ENCODE data around the gene TMEM170B. TPM values are rescaled to one million over a fixed set of nuclear protein-coding genes. Genes with fewer than 3 reads are reported as not detected.

TMEM170B gene
- polyA plus RNA-seq (ENCODE audit: insufficient read length in 4 of 4), result 10 to 100 TPM in 2 of 4 donors, 1 to 10 TPM in 2; 9.2 to 10.5 (median 9.8) TPM

GRCh38 chr6:11537229-11538051 lies at the start of gene TMEM170B:
Gene TMEM170B (plus strand): TSS chr6:11537749. CDS start chr6:11538278, 529 bp downstream.
- peak; percentile 76 to 89 (median 86) for DNase-seq (ENCODE audit: low read depth in 4 of 4, low spot score in 3 of 4)

DNA sequence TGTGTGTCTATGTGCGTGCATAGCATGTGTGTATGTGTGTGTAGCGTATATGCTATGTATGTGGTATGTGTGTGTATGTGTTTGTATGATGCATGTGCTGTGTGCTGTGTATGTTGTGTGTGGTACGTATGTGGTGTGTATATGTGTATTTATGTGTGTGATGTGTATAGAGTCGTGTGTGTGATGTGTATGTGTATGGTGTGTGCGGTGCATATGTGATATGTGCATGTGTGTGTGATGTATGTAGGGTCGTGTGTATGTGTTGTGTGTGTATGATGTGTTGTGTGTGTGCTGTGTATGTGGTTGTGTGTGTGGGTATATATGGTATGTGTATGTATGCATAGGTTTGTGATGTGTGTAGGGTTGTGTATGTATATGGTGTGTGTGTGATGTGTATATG lies 46.6 kb upstream of the TMEM170B start:
- DNase-seq (ENCODE audit: low read depth in 4 of 4, low spot score in 3 of 4), result no peak

DNA sequence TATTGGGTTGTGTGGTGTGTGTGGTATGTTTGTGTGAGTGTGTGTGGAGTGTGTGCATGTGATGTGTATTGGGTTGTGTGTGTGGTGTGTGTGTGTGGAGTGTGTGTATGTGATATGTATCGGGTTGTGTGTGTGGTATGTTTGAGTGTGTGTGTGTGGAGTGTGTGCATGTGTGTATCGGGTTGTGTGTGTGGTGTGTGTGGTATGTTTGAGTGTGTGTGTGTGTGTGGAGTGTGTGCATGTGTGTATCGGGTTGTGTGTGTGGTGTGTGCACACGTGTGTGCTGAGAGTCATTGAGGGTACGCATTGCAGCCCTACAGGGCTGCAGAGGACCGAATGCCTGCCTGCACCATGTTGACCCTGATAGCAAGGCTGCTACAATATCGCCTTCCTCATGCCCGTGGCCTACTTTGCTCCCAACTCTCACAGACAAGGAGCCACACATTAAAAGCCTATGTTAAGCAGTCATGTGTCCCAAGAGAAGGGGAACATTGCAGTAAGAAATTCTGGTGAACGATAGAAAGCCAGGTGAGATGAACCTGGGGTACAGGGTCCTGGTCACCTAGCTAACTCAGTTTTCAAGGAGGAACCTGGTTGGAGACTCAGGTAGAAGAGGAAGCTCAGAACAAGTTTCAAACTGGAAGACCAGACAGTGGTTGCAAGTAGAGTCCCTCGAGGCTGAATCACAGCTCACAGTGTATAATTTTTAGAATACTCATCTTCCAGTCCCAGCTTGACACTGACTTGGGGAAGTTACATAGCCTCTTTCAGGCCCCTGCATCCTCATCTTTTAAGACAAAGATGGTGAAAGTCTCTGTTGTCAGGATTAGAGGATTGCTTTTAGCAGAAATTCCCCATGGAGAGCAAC lies 45.7 kb upstream of the TMEM170B start:
- no peak for DNase-seq (ENCODE audit: low read depth in 4 of 4, low spot score in 3 of 4)

- DNase-seq (ENCODE audit: low read depth in 4 of 4, low spot score in 3 of 4), result no peak
Measured at GRCh38 chr6:11492464-11493290, 44.9 kb upstream of the TMEM170B start.

DNA sequence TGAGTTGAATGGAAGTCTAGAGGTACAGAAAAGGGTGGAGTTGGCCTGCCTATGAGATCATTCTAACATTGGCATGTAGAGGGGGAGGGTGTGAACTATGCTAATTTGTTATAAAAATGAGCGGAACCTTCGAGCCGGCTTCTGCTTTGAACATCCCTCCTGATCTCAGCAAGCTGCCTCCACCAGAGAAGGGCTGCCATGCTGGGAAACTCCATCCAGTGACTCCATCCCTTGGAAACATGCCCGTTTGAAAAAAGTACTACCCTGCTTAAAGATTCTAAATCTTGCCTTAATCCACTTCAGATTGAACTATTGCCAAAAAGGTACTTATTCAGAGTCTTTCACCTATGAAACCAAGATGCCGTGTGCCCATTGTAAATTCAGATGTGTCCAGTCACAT lies 43.6 kb upstream of the TMEM170B start:
- no peak for DNase-seq (ENCODE audit: low read depth in 4 of 4, low spot score in 3 of 4)

DNA sequence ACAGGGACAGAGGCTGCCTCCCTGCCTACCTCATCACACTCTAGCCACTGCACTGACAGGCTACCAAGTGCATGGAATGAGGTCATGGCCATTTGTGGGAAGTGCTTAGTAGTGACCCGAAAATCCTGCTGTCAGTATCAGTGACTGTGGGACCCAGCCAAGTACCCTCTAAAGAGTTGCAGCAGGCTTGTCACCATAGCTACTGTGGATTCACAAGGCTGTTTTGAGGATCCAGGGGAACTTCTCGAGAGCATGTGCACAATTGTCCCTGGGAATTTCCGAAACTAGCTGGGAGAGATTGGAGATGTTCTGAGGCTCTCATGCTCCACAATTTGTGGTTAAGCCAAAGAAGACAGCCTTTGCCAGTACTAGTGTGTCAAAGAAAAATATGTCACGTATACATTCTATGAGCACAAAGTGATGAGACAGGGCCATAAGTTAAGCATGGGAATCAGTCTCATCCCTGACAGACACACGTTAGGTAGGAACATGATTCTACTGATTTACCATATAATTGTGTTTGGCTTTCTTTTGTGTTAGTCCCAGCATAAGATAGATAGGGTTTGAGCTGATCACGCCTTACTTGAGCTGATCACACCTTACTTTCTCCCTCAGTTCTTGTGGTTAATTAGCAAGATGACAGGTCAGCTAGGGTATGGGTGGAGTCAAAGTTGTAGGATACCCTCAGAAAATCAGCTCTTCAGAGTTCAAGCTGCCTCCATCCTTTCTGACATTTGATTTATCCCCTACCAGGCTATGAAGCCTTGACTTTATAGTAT lies 42.6 kb upstream of the TMEM170B start:
- no peak for DNase-seq (ENCODE audit: low read depth in 4 of 4, low spot score in 3 of 4)

- no peak for DNase-seq (ENCODE audit: low read depth in 4 of 4, low spot score in 3 of 4)
Measured at GRCh38 chr6:11495565-11496145, 41.9 kb upstream of the TMEM170B start.

- peak; percentile 75 to 79 (median 76) for DNase-seq (ENCODE audit: low read depth in 4 of 4, low spot score in 3 of 4)
Measured at GRCh38 chr6:11496152-11497060, 41.1 kb upstream of the TMEM170B start.

DNA sequence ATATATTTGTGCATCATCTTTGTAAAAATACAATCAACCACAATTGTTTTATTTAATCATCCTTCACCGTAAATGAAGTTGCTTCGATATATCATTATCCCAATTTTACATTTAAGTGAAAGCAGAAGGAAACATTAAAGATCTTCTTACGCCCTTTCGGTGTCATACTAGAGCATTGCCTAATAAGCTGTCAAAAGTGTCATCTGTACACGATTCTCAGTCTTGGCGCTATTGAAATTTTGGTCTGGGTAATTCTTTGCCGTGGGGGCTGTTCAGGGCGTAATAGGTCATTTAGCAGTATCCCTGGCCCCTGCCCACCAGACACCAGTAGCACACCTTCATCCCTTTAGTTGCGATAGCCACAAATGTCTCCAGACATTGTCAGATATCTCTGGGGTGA lies 40.4 kb upstream of the TMEM170B start:
- DNase-seq (ENCODE audit: low read depth in 4 of 4, low spot score in 3 of 4), result no peak

DNA sequence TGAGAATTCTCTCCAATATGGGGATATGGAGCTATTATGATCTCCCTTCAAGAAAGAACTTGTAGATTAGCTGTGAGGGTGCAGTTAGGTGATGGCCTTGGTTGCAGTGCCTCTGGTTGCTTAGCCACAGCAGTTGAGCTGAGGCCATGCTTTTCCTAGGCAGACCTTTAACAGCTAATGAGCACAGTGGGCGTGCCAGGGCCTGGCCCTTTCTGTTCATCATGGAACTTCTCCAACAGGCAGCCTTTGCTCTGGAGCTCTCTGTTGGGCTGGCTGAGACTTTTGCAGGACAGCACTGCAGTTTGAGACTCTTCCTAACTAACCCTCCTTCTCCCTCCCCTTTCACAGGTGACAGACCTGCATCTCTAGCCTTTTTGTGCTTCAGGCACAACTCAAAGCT lies 39.7 kb upstream of the TMEM170B start:
- no peak for DNase-seq (ENCODE audit: low read depth in 4 of 4, low spot score in 3 of 4)

DNA sequence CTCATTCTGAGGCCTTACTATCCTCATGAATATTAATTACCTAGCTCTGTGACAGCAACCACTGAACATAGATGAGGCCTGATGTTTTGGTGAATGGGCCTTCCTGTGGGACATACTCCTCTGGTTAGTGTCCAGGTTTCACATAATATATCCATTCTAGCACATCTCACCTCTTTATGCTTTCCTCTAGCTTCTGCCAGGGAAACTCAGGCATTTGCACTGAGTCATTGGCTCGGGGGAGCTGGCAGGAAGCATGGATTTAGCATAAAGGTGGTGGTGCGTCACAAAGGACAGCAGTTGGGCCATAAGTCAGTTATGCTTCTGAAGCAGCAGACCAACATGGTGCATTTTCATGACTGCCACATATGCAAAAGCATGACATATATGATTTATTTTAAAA lies 37.5 kb upstream of the TMEM170B start:
- DNase-seq (ENCODE audit: low read depth in 4 of 4, low spot score in 3 of 4), result no peak

DNA sequence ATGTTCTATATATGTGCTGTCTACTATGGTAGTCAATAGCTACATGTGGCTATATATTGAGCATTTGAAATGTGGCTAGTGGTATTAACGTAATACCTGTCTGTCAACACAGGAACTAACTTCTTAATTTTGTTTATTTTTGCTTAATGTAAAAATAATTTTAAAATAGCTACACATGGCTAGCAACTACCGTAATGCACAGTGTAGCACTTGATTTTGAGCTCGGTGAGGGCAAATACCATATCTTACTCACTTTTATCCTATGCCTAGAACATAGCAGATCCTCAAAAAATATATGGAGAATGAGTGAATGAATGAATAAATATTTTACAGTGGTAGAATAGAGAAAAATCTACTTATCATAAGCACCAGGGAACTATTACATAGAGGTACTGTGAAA lies 28.1 kb upstream of the TMEM170B start:
- DNase-seq (ENCODE audit: low read depth in 4 of 4, low spot score in 3 of 4), result no peak

DNA sequence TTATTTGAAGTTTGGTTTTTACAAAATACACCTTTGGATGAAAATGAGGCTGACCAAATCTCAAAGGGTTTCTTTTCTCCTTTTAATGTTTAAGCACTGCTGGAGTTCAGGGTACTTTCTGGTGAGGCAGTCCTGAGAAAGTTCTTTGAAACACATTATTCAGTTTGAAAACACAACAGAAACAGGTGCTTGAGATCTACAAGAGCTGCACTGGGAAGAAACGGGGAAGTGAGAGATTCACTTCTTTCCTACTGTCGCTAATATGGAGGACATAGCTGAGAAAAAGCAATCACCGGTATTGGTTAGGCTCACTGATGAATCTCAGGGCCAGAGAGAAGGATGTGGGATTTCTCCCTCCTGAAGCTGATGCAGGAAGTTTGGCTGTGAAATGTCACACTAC lies 22.9 kb upstream of the TMEM170B start:
- DNase-seq (ENCODE audit: low read depth in 4 of 4, low spot score in 3 of 4), result no peak

GRCh38 chr6:11515763-11516162 lies 21.8 kb upstream of the TMEM170B start:
- DNase-seq (ENCODE audit: low read depth in 4 of 4, low spot score in 3 of 4), result no peak

- no peak for DNase-seq (ENCODE audit: low read depth in 4 of 4, low spot score in 3 of 4)
Measured at GRCh38 chr6:11522812-11523605, 14.5 kb upstream of the TMEM170B start.

DNA sequence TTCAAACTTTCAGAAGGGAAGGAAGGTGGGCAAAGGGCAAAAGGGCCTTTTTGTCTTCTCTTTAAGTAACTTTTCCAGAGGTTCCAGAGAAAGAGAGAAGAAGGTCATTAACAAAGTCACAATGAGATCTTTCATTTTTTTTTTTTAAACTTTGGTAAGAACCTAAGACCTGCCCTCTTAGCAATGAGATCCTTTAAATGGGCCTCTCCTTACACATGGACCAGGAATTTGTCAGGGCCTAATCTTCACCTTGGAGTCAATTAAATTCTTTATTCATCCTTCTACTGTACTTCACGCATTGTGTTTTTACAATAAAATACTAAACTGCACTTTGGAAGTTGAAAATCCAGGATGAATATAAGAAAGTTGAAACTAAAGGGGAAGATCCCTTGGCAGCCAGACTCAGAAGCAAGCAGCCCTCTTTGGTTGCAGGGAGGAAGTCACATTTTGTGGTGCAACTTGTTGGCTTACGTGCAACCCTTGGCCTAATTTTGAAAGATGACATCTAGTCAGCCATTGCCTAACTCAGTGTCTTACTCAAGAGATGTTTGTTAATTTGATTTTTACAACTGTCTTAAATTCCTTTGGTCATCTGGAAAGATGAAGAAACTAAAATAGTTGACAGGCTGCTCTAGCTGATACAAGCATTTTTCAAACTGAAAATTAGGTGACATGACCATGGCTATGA lies 11.9 kb upstream of the TMEM170B start:
- DNase-seq (ENCODE audit: low read depth in 4 of 4, low spot score in 3 of 4), result no peak

GRCh38 chr6:11526156-11526505 lies 11.4 kb upstream of the TMEM170B start:
- DNase-seq (ENCODE audit: low read depth in 4 of 4, low spot score in 3 of 4), result no peak

All from right renal pelvis (tissue), 4 donors.